ENCODE measurements around the gene ZNF629.

ZNF629 gene

DNA sequence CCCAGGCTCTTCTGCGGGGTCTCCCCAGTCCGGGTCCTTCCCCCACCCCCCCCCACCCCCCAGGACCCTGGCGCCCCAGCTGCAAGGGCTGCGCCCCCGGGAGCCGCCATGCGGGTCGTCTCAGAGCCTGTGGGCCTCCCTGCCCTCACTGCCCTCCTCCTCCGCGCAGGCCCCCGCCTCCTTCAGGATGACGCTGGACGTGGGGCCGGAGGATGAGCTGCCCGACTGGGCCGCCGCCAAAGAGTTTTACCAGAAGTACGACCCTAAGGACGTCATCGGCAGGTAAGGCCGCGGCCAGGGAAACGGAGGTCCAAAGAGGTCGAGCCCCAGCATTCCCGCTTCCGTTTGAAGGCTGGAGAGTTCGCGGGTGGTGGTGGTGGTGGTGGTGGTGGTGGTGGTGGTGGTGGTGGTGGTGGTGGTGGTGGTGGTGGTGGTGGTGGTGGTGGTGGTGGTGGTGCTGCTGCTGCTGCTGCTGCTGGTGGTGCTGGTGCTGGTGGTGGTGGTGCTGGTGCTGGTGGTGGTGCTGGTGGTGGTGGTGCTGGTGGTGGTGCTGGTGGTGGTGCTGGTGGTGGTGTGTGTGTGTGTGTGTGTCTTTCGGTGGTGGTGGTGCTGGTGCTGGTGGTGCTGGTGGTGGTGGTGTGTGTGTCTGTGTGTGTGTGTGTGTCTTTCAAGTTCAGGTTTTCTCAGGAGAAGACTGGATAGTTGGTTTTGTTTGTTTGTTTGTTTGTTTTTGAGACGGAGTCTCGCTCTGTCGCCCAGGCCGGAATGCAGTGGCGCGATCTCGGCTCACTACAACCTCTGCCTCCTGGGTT lies 38.2 kb downstream of the ZNF629 start:
- no peak for DNase-seq (ENCODE audit: low spot score)

DNA sequence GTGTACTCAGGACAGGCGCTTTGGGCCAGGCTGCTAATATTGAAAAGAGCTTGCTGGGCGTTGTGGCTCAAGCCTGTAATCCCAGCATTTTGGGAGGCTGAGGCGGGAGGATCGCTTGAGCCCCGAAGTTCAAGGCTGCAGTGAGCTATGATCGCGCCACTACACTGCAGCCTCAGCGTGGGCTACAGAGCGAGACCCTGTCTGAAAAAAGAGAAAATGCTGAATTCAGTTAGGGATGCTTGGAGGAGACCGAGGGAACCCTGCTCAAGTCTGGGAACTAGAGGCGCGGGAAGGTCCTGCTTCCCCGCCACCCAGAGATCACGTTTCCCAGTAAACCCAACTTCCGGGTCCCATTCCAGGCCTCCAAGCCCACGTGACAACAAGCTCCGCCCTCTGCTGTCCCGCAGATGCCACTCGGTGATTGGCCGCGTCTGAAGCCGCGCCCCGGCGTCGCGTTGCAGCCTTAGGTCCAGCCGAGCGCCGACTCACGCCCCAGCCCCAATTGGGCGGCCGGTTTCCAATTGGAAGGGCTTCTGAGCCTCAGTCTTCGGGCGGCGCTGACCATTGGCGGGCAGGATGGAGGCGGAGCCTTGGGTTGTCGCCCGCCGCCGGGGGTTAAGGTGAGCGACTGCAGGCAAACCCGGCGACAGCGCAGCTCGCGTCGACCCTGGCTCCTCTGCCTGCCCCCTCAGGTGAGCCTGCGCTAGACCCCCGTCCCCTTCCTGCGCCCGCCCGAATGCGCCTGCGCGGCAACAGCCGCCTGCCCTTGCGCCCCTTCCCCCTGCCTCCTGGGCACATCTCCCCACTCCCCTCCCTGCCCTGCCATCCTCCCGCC lies 39.0 kb downstream of the ZNF629 start, which contains the start of gene PHKG2:
TSS of gene PHKG2 (plus strand) at position 627 of the 835 bp plus-strand sequence. CDS start 396 bp downstream, outside the sequence.
- peak; percentile 99 for DNase-seq (ENCODE audit: low spot score)

DNA sequence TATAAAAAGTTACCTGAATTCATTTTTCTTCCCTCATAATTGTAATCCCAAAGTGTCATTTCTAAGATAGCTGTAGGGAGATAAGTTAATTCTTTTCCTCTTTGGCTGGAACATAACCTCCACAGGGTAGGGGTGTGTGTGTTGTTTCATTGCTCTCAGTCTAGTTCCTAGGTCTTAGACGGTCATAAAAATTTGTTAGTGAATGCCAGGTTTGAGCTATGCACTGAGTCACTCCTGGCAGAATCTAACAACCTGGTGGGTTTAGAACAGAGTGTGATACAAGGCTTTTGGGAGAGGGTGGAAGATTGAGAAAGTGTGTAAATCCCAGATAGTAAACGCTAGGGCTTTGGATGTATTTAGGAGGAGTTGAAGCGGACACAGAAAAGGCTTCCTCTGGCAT lies 39.7 kb downstream of the ZNF629 start:
- DNase-seq (ENCODE audit: low spot score) = no peak

DNA sequence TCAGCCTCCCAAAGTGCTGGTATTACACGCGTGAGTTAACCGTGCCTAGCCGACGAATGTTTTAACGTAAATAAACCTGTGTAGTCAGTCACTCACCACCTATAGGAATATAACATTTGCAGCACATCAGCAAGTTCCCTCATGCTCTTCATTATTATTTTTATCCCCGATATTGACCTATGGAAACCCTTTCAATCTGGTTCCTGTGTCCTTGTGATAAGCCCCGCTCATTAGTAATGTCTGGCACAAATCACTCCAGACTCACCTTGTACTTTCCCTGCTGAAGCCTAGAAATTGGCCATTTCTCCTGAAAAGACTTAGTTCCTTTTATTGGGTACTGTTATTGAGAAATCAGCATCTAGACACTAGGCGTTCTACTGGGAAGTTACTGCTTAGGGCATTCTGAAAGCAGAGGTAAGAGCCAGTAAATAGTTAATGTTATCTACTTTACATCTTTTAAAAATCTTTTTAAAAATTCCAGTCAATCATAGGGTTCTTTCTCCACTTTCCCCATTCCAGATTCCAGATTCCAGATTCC lies 40.3 kb downstream of the ZNF629 start:
- no peak for DNase-seq (ENCODE audit: low spot score)

DNA sequence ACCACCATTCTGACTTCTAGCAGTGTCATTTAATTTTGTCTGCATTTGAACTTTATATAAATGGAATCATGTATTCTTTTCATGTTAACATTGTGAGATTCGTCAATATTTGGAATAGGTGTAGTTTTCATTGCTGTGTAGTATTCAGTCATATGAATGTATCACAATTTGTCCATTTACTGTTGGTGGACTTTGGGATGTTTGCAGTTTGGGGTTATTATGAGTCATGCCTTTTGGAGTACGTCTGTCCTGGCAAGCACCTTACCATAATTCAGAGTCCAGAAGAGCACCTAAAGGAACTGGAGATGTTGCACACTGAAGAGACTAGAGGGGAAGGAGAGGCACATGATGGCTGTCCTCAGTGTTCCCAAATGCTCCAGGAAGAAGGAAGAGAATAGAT lies 41.9 kb downstream of the ZNF629 start:
- DNase-seq (ENCODE audit: low spot score) = no peak

DNA sequence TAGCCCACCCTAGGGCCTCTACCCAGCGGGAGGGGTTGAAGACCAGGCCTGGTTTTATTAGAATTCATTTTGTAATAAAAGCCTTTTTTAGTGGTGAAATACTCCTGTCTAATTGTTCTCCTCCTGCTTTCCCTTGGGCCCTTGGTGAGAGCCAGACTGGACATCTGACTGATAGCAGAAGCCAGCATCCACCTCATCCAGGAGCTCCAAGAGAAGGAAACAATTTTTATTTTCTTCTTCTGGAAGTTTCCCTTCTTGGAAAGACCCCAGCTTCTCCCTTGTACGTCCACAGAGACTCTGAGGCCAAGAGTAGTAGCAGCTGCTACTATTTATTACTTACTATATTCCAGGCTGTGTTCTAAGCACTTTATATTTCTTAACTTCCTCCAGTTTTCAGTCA lies 42.8 kb downstream of the ZNF629 start:
- no peak for DNase-seq (ENCODE audit: low spot score)

DNA sequence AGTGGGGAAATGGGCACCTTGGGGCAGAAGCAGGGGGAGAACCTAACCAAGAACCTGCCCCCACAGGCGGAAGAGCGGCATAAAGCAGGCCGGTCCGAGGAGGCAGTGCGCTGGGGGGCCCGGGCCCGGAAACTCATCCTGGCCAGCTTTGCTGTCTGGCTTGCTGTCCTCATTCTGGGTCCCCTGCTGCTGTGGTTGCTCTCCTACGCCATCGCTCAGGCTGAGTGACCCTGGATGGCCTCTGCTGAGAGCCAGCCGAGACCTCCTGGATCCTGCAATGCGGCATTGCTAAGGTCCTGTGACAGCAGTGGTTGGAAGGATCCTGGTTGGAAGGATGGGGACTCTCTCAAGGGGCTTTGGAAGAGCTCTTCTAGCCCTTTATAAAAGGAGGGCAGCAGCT lies 43.3 kb downstream of the ZNF629 start:
- no peak for DNase-seq (ENCODE audit: low spot score)

DNA sequence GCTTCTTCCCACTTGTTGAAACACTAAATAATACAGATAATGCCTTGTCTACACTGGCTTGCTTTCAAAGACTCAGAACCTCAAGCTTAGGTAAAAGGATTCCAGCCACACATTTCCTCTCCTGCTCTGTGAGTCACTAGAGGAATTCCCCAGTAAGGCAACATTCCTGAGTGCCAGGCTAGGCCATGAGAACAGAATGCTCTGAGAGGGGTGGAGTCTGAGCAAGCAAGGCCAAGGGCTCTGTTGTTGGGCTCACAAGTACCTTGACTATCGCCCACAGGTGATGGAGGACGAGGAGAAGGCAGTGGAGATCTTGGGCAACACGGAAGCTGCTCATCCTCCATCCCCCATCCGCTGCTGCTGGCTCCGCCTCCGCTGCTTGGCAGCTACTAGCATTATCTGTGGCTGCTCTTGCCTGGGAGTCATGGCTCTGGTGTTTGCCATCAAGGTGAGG lies 45.5 kb downstream of the ZNF629 start:
- DNase-seq (ENCODE audit: low spot score) = no peak

DNA sequence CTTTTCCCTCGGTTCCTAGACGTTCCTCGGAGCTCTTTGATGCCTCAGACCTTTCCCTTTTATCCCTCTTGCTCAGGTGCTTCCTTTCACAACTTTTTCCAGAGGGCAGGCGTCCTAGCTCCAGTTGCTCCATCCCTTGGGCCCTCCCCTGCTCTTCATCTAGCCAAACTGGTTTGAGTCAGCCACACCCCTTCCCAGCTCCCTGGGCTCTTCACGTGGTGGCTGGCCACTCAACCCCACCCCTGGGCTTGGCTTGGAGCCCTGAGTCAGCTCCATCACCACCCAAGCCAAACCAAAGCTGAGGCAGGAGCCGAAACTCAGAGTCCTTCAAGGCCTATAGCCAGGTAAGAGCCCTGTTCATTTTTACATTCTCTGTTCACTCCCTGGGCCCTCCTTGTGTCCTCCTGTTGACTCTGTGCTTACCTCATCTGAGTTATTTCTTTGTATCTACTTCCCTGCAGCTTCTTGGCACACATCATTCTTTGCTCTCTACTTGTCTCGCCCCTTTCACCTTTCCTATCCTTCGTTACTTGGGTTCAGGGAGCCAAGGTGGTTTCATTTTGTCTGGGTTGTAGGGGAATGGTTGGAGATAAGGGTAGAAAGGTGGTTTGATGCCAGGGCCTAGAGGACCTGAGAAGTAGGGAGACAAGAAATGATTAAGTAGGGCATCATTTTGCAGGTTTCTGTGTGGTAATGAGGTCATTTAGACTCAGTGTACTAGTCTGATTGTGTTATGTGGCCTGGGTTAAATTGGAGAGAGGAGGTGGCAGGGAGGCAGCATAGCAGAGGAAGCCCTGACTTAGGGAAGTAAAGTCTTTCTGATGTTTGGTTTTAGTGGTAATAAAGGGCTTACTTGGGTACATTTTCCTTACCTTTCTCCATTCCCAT lies 46.4 kb downstream of the ZNF629 start:
- DNase-seq (ENCODE audit: low spot score) = no peak

DNA sequence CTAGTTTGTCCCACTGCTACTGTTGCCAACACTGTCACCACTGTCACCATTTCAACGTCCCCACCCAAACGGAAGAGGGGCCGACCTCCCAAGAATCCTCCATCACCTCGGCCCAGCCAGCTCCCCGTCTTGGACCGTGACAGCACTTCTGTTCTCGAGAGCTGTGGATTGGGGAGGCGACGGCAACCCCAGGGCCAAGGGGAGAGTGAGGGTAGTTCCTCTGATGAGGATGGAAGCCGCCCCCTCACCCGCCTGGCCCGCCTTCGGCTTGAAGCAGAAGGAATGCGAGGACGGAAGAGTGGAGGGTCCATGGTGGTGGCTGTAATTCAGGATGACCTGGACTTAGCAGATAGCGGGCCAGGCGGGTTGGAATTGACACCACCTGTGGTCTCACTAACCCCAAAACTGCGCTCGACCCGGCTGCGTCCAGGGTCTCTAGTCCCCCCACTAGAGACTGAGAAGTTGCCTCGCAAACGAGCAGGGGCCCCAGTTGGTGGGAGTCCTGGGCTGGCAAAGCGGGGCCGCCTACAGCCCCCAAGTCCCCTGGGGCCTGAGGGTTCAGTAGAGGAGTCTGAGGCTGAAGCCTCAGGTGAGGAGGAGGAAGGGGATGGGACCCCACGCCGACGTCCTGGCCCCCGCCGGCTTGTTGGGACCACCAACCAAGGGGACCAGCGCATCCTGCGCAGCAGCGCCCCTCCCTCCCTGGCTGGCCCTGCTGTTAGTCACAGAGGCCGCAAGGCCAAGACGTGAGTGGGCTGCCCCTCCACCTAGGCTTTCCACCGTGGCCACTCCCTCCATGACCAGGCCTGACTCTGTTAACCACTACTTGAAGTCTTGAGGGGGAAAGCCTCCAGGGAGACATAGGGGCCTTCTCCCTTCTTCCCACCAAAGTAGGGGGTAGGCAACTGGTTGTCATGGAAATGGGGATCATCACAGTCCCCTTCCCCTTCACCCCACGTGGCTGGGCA lies 47.7 kb downstream of the ZNF629 start:
- no peak for DNase-seq (ENCODE audit: low spot score)

DNA sequence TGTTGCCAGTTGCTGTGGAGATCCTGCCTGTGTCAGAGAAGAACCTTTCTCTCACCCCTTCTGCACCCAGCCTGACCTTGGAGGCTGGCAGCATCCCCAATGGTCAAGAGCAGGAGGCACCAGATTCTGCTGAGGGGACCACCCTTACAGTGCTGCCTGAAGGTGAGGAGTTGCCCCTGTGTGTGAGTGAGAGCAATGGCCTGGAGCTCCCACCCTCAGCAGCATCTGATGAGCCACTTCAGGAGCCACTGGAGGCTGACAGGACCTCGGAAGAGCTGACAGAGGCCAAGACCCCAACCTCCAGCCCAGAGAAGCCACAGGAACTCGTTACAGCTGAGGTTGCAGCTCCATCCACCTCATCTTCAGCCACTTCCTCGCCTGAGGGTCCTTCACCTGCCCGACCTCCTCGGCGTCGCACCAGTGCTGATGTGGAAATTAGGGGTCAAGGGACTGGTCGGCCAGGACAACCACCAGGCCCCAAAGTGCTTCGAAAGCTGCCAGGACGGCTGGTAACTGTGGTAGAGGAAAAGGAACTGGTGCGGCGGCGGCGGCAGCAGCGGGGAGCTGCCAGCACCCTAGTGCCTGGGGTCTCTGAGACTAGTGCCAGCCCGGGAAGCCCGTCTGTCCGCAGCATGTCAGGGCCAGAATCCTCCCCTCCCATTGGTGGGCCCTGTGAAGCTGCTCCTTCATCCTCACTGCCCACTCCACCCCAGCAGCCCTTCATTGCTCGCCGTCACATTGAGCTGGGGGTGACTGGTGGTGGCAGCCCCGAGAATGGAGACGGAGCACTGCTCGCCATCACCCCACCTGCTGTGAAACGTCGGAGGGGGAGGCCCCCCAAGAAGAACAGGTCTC lies 49.0 kb downstream of the ZNF629 start:
- DNase-seq (ENCODE audit: low spot score) = no peak

DNA sequence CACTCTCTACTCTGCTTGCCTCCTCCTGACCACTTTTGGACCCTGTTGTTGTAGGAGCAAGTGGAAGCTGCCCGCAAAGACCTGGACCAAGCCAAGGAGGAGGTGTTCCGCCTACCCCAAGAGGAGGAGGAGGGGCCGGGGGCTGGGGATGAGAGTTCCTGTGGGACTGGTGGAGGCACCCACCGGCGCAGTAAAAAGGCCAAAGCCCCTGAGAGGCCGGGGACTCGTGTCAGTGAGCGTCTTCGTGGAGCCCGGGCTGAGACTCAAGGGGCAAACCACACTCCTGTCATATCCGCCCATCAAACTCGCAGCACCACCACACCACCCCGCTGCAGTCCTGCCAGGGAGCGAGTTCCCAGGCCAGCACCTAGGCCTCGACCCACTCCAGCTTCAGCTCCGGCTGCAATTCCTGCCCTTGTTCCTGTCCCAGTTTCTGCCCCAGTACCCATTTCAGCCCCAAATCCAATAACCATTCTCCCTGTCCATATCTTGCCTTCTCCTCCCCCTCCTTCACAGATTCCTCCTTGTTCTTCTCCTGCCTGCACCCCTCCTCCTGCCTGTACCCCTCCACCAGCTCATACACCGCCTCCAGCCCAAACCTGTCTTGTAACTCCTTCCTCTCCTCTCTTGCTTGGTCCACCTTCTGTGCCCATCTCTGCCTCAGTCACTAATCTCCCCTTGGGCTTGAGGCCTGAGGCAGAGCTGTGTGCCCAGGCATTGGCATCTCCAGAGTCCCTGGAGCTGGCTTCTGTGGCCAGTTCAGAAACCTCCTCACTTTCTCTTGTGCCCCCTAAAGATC lies 49.8 kb downstream of the ZNF629 start:
- DNase-seq (ENCODE audit: low spot score) = no peak

DNA sequence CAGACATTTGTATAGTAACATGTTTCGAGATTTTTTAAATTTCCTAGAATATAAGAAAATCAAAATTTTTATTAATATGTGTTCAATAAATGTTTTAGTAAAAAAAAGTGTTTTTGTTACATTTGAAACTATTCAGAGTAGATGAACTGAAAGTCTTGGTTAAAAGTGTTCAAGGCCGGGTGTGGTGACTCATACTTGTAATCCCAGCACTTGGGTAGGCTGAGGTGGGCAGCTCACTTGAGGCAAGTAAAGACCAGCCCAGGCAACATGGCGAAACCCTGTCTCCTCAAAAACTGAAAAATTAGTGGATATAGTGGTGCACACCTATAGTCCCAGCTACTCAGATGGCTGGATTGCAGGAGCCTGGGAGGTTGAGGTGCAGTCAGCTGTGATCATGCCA lies 55.6 kb downstream of the ZNF629 start:
- no peak for DNase-seq (ENCODE audit: low spot score)

DNA sequence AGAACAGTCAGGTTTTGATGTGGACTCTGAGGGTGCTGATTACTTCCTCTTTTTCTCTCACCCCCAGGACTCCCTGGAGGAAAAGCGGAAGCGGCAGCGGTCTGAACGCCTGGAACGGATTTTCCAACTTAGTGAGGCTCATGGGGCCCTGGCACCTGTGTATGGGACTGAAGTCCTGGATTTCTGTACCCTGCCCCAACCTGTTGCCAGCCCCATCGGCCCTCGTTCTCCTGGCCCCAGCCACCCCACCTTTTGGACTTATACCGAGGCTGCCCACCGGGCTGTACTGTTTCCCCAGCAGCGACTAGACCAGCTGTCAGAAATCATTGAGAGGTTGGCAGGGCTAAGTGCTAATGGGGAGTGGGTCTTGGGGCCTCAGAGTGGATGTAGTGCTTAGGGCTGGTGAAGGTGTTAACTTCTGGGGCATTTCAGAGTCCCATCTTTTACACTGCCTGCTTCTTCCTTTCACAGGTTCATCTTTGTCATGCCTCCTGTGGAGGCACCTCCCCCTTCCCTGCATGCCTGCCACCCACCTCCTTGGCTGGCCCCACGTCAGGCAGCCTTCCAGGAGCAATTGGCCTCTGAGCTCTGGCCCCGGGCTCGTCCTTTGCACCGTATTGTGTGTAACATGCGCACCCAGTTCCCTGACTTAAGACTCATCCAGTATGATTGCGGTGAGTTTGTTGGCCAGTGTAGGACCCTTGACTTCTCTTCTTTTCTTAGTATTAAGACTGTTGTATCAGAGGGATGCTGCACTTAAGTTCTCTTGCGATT lies 57.9 kb downstream of the ZNF629 start:
- no peak for DNase-seq (ENCODE audit: low spot score)
